CD1c-positive myeloid dendritic cell (primary cell): Measurements from ENCODE around the gene PERCC1.
"Not testable (repeated sequence)": the region's sequence is repeated elsewhere in the genome, so short reads cannot be mapped to it uniquely, and the experiment has no call there.

Experiments
- DNase-seq: peaks from one replicate; pipeline ENCODE4 v3.0.0-alpha.2; 2016; ENCODE audit errors: extremely low spot score

The PERCC1 gene

GRCh38 chr16:1469141-1469540, 38.3 kb downstream of the PERCC1 start:
- not testable (repeated sequence) for DNase-seq

- DNase-seq, result peak; percentile 91
Measured at GRCh38 chr16:1469693-1470201, 38.9 kb downstream of the PERCC1 start.

- DNase-seq, result peak; percentile 96
Measured at GRCh38 chr16:1470481-1471251, 39.8 kb downstream of the PERCC1 start.

GRCh38 chr16:1471569-1472194, 40.8 kb downstream of the PERCC1 start:
- DNase-seq, result peak; percentile 34

- no peak for DNase-seq
Measured at GRCh38 chr16:1472974-1473373, 42.1 kb downstream of the PERCC1 start.

GRCh38 chr16:1474082-1474795, 43.4 kb downstream of the PERCC1 start:
- no peak for DNase-seq

- DNase-seq, result peak; percentile 93
Measured at GRCh38 chr16:1474796-1475551, 44.1 kb downstream of the PERCC1 start, which contains the start of gene CLCN7. Gene CLCN7 (minus strand): TSS chr16:1475028. CDS start chr16:1474974, 54 bp downstream.

GRCh38 chr16:1475552-1476114, 44.8 kb downstream of the PERCC1 start:
- DNase-seq, result no peak

GRCh38 chr16:1477033-1477432, 46.2 kb downstream of the PERCC1 start:
- DNase-seq, result no peak

- DNase-seq, result not testable (repeated sequence)
Measured at GRCh38 chr16:1478937-1479336, 48.1 kb downstream of the PERCC1 start.

- no peak for DNase-seq
Measured at GRCh38 chr16:1481906-1482835, 51.3 kb downstream of the PERCC1 start.
